GM19328 (cell line): Measurements from ENCODE around the gene SULT4A1.
"Not testable (repeated sequence)": the region's sequence is repeated elsewhere in the genome, so short reads cannot be mapped to it uniquely, and the experiment has no call there.

Experiments
- ATAC-seq: cut with Tn5 transposase; IDR thresholded peaks from one replicate; pipeline ENCODE4 v1.9.1; 2021; ENCODE audit warnings: mild to moderate bottlenecking, moderate library complexity; ENCODE audit not compliant: unreplicated experiment

SULT4A1 gene, protein sequence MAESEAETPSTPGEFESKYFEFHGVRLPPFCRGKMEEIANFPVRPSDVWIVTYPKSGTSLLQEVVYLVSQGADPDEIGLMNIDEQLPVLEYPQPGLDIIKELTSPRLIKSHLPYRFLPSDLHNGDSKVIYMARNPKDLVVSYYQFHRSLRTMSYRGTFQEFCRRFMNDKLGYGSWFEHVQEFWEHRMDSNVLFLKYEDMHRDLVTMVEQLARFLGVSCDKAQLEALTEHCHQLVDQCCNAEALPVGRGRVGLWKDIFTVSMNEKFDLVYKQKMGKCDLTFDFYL

DNA sequence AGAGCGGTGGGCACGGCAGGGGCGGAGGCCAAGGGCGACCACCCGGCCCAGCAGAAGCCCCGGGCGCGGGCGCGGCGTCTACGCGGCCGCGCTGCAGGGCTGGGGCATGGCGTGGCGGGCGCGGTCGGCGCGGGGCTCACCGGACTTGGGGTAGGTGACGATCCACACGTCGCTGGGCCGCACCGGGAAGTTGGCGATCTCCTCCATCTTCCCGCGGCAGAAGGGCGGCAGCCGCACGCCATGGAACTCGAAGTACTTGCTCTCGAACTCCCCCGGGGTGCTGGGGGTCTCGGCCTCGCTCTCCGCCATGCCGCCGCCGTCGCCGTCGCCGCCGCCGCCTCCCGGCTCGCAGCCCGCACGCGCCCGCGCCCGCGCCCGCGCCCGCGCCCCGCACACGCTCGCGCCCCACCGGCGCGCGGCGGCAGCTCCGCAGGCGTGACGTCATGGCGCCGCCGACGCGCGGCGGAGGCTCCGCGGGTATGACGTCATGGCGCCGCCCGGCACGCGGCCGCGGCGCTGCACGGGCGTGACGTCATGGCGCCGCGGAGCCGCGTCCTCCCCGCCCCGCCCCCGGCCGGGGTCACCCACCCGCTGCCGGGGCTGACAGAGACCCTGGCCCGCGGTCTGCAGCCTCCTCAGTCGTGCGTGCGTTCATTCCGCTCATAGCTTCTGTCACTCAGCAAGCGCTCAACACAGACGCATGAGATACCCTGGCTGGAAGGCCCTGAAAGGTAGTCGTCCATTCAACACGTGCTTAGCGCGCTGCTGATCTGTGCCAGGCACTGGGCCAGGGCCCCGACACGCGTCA, at the start of gene SULT4A1:
Gene SULT4A1, minus strand, starts transcription at position 440 of the 808 bp plus-strand sequence. Its CDS starts 131 bp downstream, at position 309.
- no peak for ATAC-seq

DNA sequence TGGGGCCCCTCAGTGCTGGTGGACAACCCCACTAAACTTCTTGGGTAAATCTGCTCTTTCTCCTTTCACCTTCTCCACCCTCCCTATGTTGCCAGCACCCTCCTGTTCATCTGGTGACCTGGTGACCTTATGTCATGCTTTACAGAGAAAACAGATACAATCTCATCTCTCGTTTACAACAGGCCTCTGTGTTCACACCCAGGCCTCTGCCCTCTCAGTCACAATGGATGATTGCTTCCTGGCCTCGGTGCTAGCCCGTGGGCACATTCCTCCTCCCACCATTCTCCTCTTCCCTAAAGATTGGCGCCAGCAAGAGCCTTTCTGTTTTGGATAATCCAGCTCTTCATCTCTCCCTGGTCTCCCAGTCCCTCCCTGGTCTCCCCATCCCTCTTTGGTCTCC, 49.0 kb upstream of the SULT4A1 start:
- ATAC-seq = no peak

DNA sequence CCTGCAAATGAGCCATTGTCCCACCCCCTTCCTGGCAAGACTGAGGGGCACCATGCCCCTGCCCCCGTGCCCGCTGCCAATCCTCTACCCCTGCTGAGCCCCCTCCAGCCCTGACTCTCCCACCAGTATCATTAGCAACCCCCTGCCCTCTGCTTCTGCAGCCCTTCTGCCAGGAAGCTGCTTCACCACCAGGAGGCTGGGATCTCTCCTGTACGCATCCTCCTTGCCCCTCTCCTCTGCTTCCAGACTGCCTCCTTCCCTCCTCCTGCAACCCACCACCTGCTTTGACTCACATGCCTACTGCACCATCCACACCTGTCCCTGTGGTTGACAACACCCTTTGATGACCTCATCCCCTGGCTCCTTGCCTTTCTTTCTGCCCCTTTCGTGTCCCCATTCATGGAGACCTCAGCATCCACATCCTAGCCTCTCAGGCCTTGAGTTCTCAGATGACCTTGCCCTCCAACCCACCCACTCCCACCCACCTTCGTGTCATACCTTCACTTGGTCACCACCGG, 47.9 kb upstream of the SULT4A1 start:
- no peak for ATAC-seq

DNA sequence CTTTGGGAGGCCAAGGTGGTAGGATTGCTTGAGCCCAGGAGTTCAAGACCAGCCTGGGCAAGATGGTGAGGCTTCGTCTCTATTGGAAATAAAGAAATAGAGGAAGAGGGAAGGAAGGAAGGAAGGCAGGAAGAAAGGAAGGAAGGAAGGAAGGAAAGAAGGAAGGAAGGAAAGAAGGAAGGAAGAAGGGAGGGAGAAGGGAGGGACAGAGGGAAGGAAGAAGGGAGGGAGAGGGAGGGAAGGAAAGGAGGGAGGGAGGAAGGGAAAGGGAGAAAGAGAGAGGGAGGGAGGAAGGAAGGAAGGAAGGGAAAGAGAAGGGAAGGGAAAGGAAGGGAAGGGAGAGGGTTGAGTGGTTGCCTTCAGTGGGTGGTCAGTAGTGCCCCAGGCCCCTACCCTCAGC, 47.4 kb upstream of the SULT4A1 start:
- no peak for ATAC-seq

DNA sequence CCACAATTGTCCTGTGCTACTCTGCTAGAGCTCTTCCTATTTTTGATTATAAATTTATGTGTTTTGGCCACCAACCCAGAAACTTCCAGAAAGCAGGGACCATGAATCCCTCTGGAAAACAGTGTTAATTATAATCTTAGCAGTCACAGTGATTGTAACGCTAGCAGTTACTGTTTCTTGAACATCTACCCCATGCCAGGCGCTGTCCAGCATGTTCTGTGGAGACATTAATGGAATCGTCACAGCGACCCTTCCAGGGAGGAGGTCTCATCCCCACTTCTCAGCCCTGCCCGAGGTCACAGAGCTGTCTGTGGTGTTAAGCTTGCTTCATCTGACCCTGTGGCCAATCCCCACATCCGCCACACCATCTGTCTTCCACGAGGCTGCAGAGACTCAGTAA, 43.4 kb upstream of the SULT4A1 start:
- no peak for ATAC-seq

DNA sequence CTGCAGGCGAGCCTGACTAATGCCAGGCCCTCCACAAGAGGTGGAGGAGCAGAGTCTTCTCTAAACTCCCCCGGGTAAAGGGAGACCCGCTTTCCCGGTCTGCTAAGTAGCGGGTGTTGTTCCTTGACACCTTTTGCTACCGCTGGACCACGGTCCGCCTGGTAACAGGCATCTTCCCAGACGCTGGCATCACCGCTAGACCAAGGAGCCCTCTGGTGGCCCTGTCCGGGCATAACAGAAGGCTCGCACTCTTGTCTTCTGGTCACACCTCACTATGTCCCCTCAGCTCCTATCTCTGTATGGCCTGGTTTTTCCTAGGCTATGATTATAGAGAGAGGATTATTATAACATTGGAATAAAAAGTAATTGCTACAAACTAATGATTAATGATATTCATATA, 42.1 kb upstream of the SULT4A1 start:
- ATAC-seq = not testable (repeated sequence)

DNA sequence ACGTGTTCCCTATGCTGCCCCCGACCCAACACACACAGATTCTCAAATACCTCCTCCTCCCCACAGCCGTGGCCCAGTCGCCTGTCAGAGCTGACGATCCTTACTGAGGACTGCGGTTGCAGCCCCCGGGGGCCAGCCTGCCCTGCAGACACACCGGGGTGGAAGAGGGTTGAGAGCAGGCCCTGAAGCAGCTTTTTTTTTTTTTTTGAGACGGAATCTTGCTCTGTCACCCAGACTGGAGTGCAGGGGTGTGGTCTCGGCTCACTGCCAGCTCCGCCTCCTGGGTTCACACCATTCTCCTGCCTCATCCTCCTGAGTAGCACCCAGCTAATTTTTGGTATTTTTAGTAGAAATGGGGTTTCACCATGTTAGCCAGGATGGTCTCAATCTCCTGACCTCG, 40.7 kb upstream of the SULT4A1 start:
- not testable (repeated sequence) for ATAC-seq

DNA sequence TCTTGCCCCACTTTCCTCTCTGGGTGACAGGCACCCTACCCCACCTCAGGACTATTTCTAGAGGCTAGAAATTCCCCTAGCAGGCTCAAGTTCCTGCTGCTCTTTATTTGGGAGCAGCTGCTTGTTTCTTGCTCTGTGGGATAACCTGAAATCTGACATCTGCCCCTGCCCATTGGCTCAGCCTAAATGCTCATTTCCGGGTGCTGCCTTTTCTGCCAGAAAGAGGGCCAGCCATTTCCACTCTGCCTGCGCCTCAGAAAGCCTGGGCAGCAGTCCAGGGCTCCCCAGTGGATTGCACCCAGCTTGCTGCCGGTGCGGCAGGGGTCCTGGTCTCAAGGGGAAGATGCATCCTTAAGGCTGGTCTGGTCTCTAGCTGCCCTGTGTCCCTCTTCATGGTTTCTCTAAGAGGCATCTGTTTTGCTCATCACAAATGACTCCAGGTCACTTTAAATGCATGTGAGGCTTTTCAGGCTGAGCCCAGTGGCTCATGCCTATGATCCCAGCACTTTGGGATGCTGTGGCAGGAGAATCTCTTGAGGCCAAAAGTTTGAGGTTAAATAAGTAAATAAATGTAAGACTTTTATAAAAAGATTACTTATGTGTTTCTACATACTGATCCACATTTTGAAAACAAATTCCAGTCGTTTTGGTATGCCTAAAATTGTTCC, 39.8 kb upstream of the SULT4A1 start:
- no peak for ATAC-seq

DNA sequence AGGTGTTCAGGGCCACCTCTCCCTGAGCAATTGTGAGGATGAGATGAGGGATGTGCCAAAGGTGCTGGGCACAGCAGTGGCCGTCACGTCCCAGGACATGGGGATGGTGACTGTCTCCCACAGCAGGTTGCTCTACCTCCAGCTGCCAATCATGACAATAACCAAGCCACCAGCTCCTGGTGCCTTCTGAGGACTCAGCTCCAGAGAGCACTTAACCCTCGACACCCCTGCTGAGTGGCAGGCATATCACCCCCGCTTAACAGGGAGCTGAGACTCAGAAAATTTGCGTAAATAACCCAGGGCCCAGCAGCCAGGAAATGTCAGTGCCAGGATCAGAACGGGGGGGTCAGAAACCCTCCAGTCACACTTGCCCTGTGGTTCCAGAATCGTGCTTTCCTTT, 37.9 kb upstream of the SULT4A1 start:
- ATAC-seq = no peak

DNA sequence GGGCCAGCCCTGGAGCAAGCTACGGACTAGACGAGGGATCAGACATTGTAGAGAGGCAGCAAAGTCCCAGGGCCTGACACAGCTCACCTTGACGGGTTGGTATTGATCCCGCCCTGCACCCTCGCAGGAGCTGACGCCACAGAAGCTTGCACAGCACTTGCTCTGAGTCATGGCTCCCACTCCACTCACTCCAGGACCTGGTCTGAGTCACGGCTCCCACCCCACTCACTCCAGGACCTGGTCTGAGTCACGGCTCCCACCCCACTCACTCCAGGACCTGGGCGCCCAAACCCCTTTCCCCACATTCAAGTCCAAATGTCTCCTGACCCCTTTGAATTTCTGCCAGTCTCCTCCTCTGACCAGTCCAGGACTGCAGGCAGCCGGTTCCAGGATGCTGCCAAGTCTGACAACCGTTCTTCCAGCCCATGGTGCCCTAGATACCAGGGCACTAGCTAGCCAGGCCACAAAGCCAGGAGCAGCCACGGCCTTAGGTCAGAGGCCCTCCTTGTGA, 35.5 kb upstream of the SULT4A1 start:
- ATAC-seq = no peak

DNA sequence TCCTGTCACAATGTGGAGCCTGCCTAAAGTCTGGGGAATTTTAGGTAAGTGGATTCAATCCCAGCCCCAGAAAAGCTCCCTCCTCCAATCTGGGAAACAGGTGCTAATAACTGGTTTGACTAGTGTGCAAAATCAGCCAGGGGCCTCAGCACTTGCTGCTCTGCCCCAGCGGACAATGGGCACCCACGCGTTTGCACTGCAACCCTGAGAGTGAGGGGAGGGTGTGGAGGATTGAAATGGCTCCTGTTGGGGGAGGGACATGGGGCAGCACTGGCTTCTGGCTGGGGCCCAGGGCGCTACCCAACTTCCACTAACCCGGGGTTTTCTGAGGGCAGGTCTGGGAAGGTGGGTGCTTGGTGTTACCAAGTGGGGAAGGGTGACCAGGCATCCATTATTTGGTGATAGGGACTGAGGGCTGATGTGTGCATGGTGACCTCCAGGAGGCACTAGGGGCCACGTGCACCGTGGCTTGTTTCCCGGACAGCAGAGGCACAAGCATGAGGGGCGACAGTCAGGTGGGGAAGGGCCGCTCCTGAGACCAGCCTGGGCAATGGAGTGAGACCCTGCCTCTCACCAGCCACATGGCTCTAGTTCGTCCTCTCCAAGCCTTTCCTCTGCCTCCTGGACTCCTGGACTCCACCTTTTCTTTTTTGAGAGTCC, 33.8 kb upstream of the SULT4A1 start:
- no peak for ATAC-seq

DNA sequence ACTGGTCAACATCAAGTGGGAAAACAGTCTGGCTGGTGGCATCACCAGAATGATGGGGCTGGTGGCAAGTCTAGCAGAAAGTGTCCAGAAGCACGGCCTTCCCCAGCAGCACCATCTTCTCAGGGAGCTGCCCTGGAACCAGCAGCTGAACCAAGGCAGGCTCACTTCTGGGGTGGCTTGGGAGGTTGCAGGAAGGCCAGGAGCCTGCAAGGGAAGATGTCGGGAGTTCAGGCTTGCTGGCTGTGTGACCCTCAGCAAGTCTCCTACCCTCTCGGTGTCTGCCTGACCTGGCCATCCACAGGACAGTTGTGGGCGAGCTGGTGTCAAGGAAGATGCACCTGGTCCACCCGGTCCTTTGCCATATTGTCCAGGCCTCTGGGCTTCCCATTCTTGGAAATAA, 31.8 kb upstream of the SULT4A1 start:
- ATAC-seq = no peak

DNA sequence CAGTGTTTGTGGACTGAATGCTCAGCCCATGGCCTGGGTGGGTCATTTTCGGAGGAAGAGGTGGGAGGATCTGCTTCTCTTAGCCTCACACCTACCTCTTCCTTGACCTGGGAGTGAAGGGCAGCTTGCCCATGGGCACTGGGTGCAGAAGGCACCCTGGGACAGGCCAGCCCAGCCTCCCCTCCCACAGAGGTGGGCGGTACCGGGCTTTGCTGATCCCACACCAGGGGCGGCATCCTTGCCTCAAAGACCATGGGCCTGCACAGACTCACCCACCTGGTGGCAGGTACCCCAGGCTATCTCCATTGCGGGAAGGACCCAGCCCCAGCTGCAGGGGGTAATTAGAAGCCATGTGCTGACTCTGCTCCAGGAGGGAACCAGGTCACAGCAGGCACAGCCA, 31.0 kb upstream of the SULT4A1 start:
- no peak for ATAC-seq

DNA sequence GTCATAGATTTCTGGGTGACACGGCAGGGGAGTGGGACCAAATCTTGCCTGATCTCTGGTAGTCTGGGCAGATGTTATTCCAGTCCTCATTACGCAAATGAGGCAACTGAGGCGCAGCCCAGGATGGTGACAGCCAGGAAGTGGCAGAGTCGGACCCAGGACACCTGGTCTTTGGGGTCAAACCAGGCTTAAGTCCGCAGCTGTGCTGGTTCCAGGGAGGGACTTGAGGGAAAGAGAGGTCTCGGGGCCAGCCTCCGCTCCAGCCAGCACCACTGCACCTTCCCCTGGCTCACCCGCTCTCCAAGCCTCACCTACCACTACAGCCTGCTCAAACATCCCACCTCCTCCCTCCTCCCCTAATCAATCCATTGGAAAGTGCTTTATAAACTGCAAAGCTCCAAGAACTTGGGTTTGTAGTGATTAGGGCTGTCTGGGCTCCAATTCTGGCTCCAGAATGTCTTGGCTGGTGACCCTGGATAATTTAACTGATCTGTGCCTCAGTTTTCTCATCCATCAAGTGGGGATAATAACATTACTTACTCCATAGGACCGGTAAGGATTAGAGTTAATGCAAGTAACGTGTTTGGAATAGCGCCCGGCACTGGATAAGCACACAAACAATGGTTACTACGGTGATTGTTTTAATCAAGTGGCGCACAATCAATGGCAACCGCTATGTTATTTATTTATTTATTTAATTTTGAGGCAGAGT, 30.0 kb upstream of the SULT4A1 start:
- ATAC-seq = no peak

DNA sequence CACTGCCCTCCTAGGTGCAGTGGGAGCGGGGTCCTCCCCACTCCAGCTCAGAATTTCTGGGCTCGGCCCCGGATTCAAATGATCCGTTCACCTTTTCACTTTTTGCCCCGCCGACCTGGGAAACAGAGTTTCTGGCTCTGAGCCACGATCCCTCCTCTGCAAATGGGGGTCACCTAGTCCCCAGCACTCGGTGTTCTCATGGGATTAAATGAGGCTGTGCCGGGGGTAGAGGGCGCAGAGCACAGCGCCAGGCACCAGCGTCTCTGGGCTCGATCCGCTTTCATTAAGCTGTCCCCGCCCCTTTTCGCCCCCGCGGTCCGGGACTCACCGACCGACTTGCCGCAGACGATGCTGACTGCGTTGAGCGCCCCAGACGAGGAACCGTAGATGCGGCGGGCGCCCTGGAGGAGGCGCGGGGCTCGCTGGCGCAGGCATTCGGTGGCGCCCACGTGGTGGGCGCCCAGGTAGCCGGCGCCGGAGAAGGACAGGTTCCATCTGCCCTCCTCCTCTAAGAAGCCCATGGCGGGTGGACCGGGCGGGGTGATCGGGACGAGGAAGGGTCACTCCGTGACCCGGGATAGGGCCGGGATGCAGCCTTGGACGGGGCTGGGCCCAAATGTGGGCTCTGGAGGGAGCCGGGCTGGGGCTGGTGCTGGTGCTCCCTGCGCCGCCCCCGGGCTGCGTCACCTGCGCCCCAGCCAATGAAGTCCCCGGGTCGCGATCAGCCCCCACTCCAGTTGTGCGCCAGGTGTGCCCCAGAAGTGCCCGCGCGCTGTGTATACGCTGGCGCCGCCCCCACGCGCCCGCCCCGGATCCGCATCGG, 29.3 kb upstream of the SULT4A1 start, which contains the start of gene PNPLA5:
Gene PNPLA5, minus strand, starts transcription at position 654 of the 823 bp plus-strand sequence. Its CDS starts 133 bp downstream, at position 521.
- no peak for ATAC-seq

DNA sequence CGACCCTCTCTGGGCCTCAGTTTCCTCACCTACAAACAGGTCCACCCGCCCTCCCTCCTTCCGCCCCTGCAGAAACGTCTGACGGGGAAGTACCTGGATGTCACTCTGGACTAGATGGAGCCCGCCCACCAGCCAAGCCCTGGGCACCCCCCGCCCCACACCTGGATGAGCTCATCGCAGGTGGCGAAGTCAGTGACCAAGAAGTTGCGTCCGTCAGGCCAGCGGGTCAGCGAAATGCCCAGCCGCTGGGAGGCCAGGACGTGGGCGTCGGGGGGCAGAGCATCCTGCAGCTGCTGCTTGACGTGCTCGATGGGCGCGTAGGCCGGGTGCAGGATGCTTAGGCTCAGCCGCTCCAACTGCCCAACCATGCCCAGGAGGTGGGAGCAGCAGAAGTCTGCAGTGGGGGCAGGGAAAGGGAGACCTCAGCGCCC, 28.6 kb upstream of the SULT4A1 start:
- no peak for ATAC-seq

DNA sequence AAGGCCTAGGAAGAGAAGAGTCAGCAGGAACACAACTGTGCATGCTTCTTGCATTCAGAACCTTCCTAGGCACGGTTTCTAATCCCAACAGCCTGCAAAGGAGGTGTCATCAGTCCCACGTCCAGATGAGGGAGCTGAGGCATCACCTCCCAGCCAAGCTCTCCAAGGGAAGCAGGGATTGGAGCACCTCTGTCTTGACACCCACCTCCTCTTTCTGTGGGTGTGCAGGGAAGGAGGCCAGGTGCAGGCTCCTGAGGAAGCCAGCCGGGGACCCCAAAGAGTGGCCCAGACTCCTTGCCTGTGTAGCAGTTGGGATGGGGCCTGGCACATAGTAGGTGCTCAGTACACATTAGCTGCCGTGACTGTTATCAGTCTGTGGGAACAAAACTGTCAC, 27.5 kb upstream of the SULT4A1 start:
- ATAC-seq = no peak

DNA sequence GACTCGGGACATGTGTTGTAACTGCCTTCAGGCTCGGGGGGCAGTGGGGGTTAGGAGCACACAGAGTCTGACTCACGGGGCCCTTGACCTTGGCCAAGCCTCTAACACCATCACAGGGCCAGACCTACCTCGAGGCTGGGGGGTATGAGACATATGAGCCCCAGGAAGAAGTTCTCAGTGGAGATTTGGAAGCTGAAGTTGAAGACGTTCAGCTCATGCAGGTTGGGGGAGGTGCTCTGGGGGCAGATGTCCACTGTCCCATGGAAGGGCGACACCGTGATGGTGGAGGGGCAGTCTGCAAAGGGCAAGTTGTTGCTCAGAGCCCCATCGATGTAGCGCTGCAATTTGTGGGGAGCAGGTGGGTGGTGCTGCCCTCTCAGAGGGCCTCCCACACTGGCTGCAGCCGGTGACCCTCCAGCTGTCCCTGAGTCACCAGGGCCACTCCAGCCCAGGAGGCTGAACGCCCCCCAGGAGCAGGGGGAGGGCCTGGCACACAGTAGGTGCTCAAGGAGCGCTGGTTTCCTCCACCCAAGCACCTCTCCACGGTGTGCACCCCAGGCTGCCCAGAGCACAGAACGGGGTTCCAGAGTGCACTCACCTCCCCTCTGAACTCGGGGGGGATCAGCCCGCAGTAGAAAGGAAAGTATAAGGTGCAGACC, 27.0 kb upstream of the SULT4A1 start:
- no peak for ATAC-seq

DNA sequence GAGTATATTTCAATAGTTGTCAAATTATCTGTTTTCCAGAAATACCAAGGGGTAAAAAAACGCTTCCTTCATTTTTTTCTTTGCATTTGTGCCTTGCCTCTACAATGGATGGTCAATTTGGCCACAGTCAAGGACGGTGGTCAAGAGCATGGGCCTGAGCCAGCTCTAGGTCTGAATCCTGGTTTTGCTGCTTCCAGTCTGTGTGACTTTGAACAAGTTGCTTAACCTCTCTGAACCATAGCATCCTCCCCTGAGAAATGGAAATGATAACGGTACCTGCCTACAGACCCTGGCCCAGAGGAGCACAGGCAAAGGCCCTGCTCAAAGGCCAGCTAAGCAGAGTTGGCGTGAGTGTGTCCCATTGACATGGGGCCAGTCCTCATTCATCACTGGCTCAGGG, 26.4 kb upstream of the SULT4A1 start:
- ATAC-seq = no peak
